Fibroblast of gingiva (primary cell): ENCODE results near the gene CEMIP.
A peak's percentile ranks its signal among the peaks of the same experiment; 100 is the strongest.

ENCODE experiments used
- DNase-seq: peaks from one replicate; pipeline ENCODE4 v3.0.0-alpha.2; 2011; ENCODE audit warnings: low read depth

The CEMIP gene

DNA sequence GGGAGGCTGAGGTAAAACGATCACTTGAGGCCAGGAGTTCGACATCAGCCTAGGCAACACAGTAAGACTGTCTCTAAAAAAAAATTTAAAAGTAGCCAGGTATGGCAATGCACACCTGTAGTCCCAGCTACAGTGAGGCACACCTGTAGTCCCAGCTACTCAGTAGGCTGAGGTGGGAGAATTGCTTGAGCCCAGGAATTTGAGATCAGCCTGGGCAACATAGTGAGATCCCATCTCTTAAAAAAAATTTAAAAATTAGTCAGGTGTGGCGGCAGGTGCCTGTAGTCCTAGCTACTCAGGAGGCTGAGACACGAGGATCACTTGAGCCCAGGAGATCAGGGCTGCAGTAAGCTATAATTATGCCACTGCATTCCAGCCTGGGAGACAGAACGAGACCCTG, 203.7 kb downstream of the CEMIP start:
- DNase-seq, result no peak

DNA sequence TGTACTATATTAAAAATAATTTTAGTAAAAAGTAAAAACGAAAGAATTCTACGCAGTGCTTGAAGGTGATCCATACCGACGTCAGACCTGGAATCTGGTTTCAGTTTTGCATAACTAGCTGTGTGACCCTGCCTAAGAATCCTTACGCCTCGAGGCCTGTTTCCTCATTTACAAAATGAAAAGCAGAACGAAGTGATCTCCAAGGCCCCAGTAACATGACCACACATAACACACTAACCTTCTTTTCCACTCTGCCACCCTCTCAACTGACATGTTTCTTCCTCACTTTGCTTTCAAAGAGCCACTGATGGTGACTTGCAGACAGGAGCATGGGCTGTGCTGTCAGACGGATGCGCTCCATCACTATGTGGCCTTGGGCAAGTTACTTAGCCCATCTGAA, 205.7 kb downstream of the CEMIP start:
- peak; percentile 79 for DNase-seq

DNA sequence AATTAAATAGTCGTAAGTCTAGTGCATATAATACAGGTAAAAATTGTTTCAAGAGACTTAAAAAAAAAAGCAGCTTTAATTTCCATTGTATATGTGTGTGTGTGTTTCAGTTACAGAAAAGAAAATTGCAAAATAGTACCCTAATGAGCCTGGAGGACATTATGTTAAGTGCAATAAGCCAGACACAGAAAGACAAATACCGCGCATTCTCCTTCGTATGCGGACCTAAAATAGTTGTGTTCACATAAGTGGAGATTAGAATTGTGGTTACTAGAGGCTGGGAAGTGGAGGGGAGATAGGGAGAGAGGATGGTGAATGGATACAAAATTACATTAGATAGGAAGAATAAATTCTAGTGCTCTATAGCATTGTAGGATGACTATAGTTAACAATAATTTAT, 206.8 kb downstream of the CEMIP start:
- DNase-seq, result no peak

DNA sequence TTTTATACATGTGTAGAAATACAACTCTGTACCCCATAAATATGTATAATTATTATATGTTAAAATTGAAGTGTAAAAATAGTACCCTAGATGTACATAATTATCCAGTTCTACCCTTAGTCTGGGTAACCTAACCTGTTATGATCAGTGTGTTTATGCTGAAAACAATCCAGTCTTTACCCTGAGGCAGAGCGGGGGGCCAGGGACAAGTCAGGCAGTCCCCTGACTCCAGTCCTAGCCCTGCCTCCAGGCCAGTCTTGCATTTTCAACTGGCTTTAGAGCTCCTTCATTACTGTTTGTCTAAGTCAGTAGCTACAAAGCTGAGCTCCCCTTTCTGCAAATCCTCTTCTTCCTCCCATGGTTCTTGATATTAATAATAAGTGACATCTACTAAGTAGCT, 207.3 kb downstream of the CEMIP start:
- no peak for DNase-seq

- DNase-seq, result no peak
These were observed 209.1 kb downstream of the CEMIP start for GRCh38 chr15:80988148-80988796.

DNA sequence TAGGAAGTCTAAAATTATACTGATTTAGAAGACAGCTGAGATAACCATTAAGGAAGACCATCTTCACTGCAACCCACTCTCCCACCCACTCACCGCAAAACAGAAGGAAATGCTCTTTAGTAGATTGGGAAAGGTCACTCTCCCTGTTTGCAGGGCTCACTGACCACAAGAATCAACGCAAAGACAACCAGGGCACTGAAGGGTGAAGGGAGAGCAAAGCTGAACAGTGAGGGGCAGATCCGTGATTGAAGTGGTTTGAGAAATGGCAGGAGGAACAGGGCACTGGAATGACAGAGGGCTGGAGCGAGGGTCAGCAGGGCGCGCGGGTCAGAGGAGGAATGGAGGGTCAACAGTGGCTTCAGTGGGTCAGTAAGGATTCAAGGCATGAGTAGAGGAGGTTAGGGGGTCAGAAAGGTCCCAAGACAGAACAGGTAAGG, 209.9 kb downstream of the CEMIP start:
- no peak for DNase-seq

GRCh38 chr15:80989518-80990478, 210.6 kb downstream of the CEMIP start, which contains the start of gene MESD:
Gene MESD (minus strand): TSS chr15:80989819. CDS start chr15:80989791, 28 bp downstream.
- peak; percentile 95 for DNase-seq

DNA sequence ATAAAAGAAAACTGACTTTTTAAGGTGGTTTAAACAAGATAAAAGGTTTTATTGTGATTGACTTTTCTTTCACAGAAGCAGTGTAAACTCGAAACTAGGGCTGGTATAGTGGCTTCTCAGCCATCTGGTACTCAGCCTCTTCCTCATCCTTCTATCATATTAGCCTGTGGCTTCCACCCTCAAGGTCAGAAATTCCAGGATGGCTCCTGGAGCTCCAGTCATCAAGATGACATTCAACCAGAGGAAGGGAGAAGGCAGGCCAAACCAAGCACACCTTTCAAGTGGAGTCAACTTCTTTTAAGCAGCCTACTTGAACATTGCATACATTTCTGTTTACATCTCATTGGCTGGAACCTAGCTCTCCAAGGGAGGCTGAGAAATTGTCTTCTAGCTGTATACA, 211.8 kb downstream of the CEMIP start:
- no peak for DNase-seq

GRCh38 chr15:80991421-80991820, 212.3 kb downstream of the CEMIP start:
- DNase-seq, result peak; percentile 89

- DNase-seq, result no peak
These were observed 212.8 kb downstream of the CEMIP start for GRCh38 chr15:80992006-80992405.

- no peak for DNase-seq
These were observed 213.3 kb downstream of the CEMIP start for GRCh38 chr15:80992441-80992840.

DNA sequence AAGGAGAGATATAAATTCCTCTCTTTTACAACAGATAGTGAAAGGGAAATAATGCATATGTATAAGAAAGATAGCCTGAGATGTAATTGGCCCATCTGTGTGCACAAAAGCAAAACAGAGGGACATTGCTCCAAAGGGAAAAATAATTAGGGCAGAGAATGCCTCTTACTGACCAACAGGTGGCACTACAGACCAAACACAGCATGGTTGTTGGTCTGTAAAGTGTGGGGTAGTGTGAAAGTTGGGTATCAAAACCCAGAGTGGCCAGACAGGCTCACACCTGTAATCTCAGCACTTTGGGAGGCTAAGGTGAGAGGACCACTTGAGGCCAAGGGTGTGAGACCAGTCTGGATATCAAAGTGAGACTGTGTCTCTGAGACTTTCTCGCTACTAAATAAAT, 217.1 kb downstream of the CEMIP start:
- no peak for DNase-seq

GRCh38 chr15:80997692-80998091, 218.5 kb downstream of the CEMIP start:
- no peak for DNase-seq

GRCh38 chr15:80998251-80998650, 219.1 kb downstream of the CEMIP start:
- DNase-seq, result no peak

GRCh38 chr15:80999623-81000036, 220.5 kb downstream of the CEMIP start:
- no peak for DNase-seq

GRCh38 chr15:81000144-81000623, 221.0 kb downstream of the CEMIP start:
- DNase-seq, result peak; percentile 14

- peak; percentile 94 for DNase-seq
These were observed 221.5 kb downstream of the CEMIP start, which contains the start of gene TLNRD1 for GRCh38 chr15:81000624-81001151. Gene TLNRD1 (plus strand): TSS chr15:81000923. CDS start chr15:81002272, 1,349 bp downstream.
